HEK293T (cell line): ENCODE data around the gene LCE3C.

Experiments used
- ELF4 ChIP-seq: fragments of 450-650 bp; IDR thresholded peaks from 2 replicates; pipeline ENCODE4 v1.6.1; 2017; ENCODE audit warnings: antibody characterized with exemption
- FOXA1 ChIP-seq: fragments of 450-650 bp; IDR thresholded peaks from 2 replicates; pipeline ENCODE4 v1.6.1; 2016; ENCODE audit warnings: mild to moderate bottlenecking
- FOXK2 ChIP-seq: fragments of 450-650 bp; IDR thresholded peaks from 2 replicates; pipeline ENCODE4 v1.6.1; 2016; ENCODE audit warnings: mild to moderate bottlenecking
- FOXM1 ChIP-seq: fragments of 450-650 bp; IDR thresholded peaks from 2 replicates; pipeline ENCODE4 v1.6.1; 2017; ENCODE audit warnings: mild to moderate bottlenecking, borderline replicate concordance
- SP1 ChIP-seq: fragments of 450-650 bp; IDR thresholded peaks from 2 replicates; pipeline ENCODE4 v1.6.1; 2017
- TARDBP ChIP-seq: fragments of 450-650 bp; IDR thresholded peaks from 2 replicates; pipeline ENCODE4 v1.6.1; 2016

DNA sequence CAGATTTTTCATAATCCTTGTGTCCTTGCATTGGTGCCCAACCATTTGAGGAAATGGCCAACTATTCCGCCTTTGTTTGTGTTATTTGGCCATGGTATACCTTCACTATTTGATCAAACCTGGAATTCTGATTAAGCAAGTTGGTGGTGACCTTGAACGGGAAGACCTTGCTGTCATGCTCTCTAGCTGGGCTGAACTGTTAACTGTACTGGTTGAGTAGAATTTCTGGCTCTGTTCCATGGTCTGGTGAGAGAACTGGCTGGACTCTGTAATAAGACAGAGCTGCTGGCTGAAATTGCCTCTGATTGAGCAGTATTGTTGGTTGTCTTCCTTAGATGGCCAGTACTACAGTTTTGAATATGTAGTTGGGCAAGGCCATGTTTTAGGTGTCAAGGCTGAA lies 3.0 kb upstream of the LCE3C start:
- TF ChIP-seq ELF4, result no peak
- TF ChIP-seq FOXA1, result no peak
- TF ChIP-seq TARDBP, result no peak
- TF ChIP-seq FOXM1, result no peak
- no peak for TF ChIP-seq SP1
- TF ChIP-seq FOXK2, result no peak
